Measurements from ENCODE around the gene RHOG.

DNA sequence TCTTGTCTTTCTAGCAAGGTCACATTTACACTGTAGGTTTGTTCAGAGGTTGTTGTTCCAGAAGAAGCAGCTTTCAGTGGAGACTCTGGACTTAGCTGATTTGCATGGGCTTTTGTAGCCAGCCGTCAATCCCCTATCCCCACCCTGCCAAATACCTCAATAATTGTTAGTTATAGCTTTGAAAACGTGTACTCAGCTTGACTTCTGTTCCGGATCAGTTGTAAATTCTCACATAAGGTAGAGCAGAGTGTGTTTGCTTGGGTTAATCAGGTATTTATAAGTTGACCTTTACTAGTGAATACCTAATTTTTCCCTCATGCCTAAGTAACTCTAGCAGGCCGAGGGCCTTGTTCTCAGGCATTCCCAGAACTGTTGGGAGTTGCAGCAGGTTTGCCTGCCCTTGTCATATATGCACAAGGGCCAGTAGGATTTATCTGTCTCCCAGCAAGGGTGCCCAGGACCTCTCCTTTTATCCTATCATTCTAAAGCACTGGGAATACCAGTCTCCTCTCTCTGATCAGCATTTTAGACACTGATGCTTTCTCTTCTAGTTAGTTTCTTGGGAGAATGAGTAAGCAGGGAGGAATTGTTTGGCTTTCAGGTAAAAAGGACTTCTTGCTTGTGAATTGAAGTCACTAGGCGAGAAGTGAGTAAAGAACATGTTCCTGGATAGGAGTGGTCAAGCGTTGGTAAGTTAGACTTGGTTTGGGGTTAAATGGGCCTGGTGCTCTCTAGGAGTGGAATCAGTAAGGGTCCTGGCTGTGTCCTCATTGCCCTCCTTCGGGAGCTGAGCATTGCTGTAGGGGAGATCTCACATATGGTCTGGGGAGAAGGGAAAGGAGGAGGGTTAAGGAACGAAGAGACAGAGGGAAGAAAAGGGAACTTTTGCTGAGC is 36.9 kb upstream of the RHOG start:
- TF ChIP-seq, protein P1, sequence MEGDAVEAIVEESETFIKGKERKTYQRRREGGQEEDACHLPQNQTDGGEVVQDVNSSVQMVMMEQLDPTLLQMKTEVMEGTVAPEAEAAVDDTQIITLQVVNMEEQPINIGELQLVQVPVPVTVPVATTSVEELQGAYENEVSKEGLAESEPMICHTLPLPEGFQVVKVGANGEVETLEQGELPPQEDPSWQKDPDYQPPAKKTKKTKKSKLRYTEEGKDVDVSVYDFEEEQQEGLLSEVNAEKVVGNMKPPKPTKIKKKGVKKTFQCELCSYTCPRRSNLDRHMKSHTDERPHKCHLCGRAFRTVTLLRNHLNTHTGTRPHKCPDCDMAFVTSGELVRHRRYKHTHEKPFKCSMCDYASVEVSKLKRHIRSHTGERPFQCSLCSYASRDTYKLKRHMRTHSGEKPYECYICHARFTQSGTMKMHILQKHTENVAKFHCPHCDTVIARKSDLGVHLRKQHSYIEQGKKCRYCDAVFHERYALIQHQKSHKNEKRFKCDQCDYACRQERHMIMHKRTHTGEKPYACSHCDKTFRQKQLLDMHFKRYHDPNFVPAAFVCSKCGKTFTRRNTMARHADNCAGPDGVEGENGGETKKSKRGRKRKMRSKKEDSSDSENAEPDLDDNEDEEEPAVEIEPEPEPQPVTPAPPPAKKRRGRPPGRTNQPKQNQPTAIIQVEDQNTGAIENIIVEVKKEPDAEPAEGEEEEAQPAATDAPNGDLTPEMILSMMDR (IDR thresholded peaks at IDR 0.05; ENCODE audit: low read length) = no peak
- no peak for TF ChIP-seq EZH2 (optimal IDR thresholded peaks at IDR 0.05; ENCODE audit: low read depth, low read length)
- no peak for TF ChIP-seq EZH2phosphoT487 (IDR thresholded peaks at IDR 0.05; ENCODE audit: low read length)

Data from MM.1S (cell line).